ENCODE measurements around the gene RIMS4.

- no peak for TF ChIP-seq CTCF (IDR thresholded peaks at IDR 0.05; ENCODE audit: borderline replicate concordance, extremely low read depth, low read length, poor library complexity, severe bottlenecking)
- no peak for TF ChIP-seq EZH2 (IDR thresholded peaks at IDR 0.05; ENCODE audit: borderline replicate concordance, low read depth, low read length, severe bottlenecking)
Measured at GRCh38 chr20:44785768-44786167, 24.6 kb downstream of the RIMS4 start.

Data from DND-41 (cell line).